H9 (cell line): ENCODE measurements around the gene CDH1. TPM values are rescaled to one million over a fixed set of nuclear protein-coding genes. Genes with fewer than 3 reads are reported as not detected.

Experiments used
- DNase-seq: peaks from one replicate; pipeline ENCODE4 v3.0.0-alpha.2; 2017
- H2AFZ ChIP-seq: one replicate; pipeline ENCODE4 v1.6.1; 2013; ENCODE audit warnings: mild to moderate bottlenecking, low read length, control low read depth, moderate library complexity
- H2AK5ac ChIP-seq: 2 replicates; pipeline ENCODE4 v1.6.1; 2013; ENCODE audit warnings: low read length, control low read depth, mixed read lengths; ENCODE audit not compliant: insufficient read length
- H2BK120ac ChIP-seq: one replicate; pipeline ENCODE4 v1.6.1; 2013; ENCODE audit warnings: low read depth, mild to moderate bottlenecking, low read length, control low read depth, inconsistent platforms; ENCODE audit not compliant: poor library complexity, severe bottlenecking
- H2BK12ac ChIP-seq: 2 replicates; pipeline ENCODE4 v1.6.1; 2013; ENCODE audit warnings: low read length, control low read depth, mixed read lengths, low read depth; ENCODE audit not compliant: insufficient read length
- H2BK15ac ChIP-seq: 2 replicates; pipeline ENCODE4 v1.6.1; 2013; ENCODE audit warnings: low read depth, low read length, control low read depth
- H2BK20ac ChIP-seq: one replicate; pipeline ENCODE4 v1.6.1; 2013; ENCODE audit warnings: low read depth, mild to moderate bottlenecking, low read length, control low read depth, inconsistent platforms; ENCODE audit not compliant: poor library complexity, severe bottlenecking
- H2BK5ac ChIP-seq: 2 replicates; pipeline ENCODE4 v1.6.1; 2013; ENCODE audit warnings: low read length, control low read depth, mixed read lengths; ENCODE audit not compliant: insufficient read length
- H3K14ac ChIP-seq: 2 replicates; pipeline ENCODE4 v1.6.1; 2013; ENCODE audit warnings: low read length, control low read depth; ENCODE audit not compliant: insufficient read depth
- H3K18ac ChIP-seq: 2 replicates; pipeline ENCODE4 v1.6.1; 2013; ENCODE audit warnings: low read depth, mild to moderate bottlenecking, mixed read lengths, low read length, control low read depth; ENCODE audit not compliant: insufficient read length
- H3K23ac ChIP-seq: 2 replicates; pipeline ENCODE4 v1.6.1; 2013; ENCODE audit warnings: low read length, control low read depth, mixed read lengths, low read depth; ENCODE audit not compliant: insufficient read length
- H3K23me2 ChIP-seq: 2 replicates; pipeline ENCODE4 v1.6.1; 2013; ENCODE audit warnings: low read depth, mild to moderate bottlenecking, mixed read lengths, low read length, control low read depth; ENCODE audit not compliant: insufficient read length, poor library complexity, severe bottlenecking
- H3K27ac ChIP-seq: 2 replicates; pipeline ENCODE4 v1.5.1; 2013; ENCODE audit warnings: low read length, control low read depth, mixed read lengths, low read depth; ENCODE audit not compliant: insufficient read length
- H3K27me3 ChIP-seq: 2 replicates; pipeline ENCODE4 v1.6.1; 2013; ENCODE audit warnings: low read length, control low read depth, inconsistent platforms; ENCODE audit not compliant: insufficient read depth
- H3K4ac ChIP-seq: 2 replicates; pipeline ENCODE4 v1.6.1; 2013; ENCODE audit warnings: low read depth, mild to moderate bottlenecking, control low read depth, inconsistent platforms, low read length, moderate library complexity
- H3K4me1 ChIP-seq: 2 replicates; pipeline ENCODE4 v1.6.1; 2013; ENCODE audit warnings: low read length, control low read depth, inconsistent platforms; ENCODE audit not compliant: insufficient read depth
- H3K4me2 ChIP-seq: 2 replicates; pipeline ENCODE4 v1.6.1; 2013; ENCODE audit warnings: low read length, control low read depth, mixed read lengths; ENCODE audit not compliant: insufficient read length, insufficient read depth
- H3K56ac ChIP-seq: 2 replicates; pipeline ENCODE4 v1.6.1; 2013; ENCODE audit warnings: low read depth, mild to moderate bottlenecking, mixed read lengths, low read length, control low read depth; ENCODE audit not compliant: insufficient read length
- H3K79me1 ChIP-seq: 2 replicates; pipeline ENCODE4 v1.6.1; 2013; ENCODE audit warnings: low read depth, mild to moderate bottlenecking, moderate library complexity, low read length, control low read depth, inconsistent platforms; ENCODE audit not compliant: insufficient read depth, poor library complexity, severe bottlenecking
- H3K79me2 ChIP-seq: 2 replicates; pipeline ENCODE4 v1.6.1; 2013; ENCODE audit warnings: low read length, control low read depth, inconsistent platforms; ENCODE audit not compliant: insufficient read depth
- H3K9ac ChIP-seq: 2 replicates; pipeline ENCODE4 v1.6.1; 2013; ENCODE audit warnings: low read length, control low read depth, mixed read lengths; ENCODE audit not compliant: insufficient read length; ENCODE audit errors: extremely low read depth
- H3K9me3 ChIP-seq: one replicate; pipeline ENCODE4 v1.6.1; 2013; ENCODE audit warnings: low read depth, low read length, inconsistent platforms; ENCODE audit not compliant: control insufficient read depth
- H3T11ph ChIP-seq: one replicate; pipeline ENCODE4 v1.6.1; 2013; ENCODE audit warnings: mild to moderate bottlenecking, low read length, control low read depth, inconsistent platforms
- H4K20me1 ChIP-seq: one replicate; pipeline ENCODE4 v1.6.1; 2013; ENCODE audit not compliant: control insufficient read depth, insufficient read length, insufficient read depth
- H4K5ac ChIP-seq: 2 replicates; pipeline ENCODE4 v1.6.1; 2013; ENCODE audit warnings: low read depth, mild to moderate bottlenecking, mixed read lengths, low read length, control low read depth; ENCODE audit not compliant: insufficient read length
- H4K8ac ChIP-seq: replicated peaks from 2 replicates; pipeline ENCODE4 v1.6.1; 2013; ENCODE audit warnings: low read length, control low read depth, mixed read lengths, low read depth; ENCODE audit not compliant: insufficient read length
- H4K91ac ChIP-seq: 2 replicates; pipeline ENCODE4 v1.6.1; 2013; ENCODE audit warnings: low read depth, mild to moderate bottlenecking, moderate library complexity, mixed read lengths, low read length, control low read depth; ENCODE audit not compliant: insufficient read length
- H3K27ac Mint-ChIP-seq, 3 experiments: 2 replicates in 2 of 3; 3 replicates in 1 of 3; pipeline ENCODE4 v1.8.0; 2020 to 2021; ENCODE audit warnings: mixed read lengths in 3 of 3, mild to moderate bottlenecking in 1 of 3, moderate library complexity in 1 of 3
- H3K27me3 Mint-ChIP-seq: 2 replicates; pipeline ENCODE4 v1.8.0; 2021; ENCODE audit warnings: low read depth, mild to moderate bottlenecking, moderate library complexity, mixed read lengths
- H3K36me3 Mint-ChIP-seq, 3 experiments: 2 replicates in 2 of 3; 3 replicates in 1 of 3; pipeline ENCODE4 v1.8.0; 2020 to 2021; ENCODE audit warnings: low read depth in 3 of 3, mixed read lengths in 3 of 3; ENCODE audit not compliant: insufficient read depth in 1 of 3
- H3K4me1 Mint-ChIP-seq, 2 experiments: 2 replicates each; pipeline ENCODE4 v1.8.0; 2020; ENCODE audit warnings: mixed read lengths in 2 of 2
- H3K4me3 Mint-ChIP-seq, 2 experiments: 2 replicates in 1 of 2; 3 replicates in 1 of 2; pipeline ENCODE4 v1.8.0; 2020 to 2021; ENCODE audit warnings: mild to moderate bottlenecking in 2 of 2, mixed read lengths in 2 of 2, moderate library complexity in 1 of 2
- H3K9me3 Mint-ChIP-seq, 2 experiments: 2 replicates in 1 of 2; 3 replicates in 1 of 2; pipeline ENCODE4 v1.8.0; 2020; ENCODE audit warnings: mild to moderate bottlenecking in 2 of 2, mixed read lengths in 2 of 2, moderate library complexity in 1 of 2
- WGBS: extraction: QIAGEN DNeasy Blood & Tissue Kit; methylation state at CpG from one replicate; pipeline ENCODE4 v1.1.7; 2013; ENCODE audit warnings: missing lambda C conversion rate, low lambda C conversion rate, mixed read lengths; ENCODE audit not compliant: insufficient read length; ENCODE audit errors: extremely low coverage; 5-methylcytosine and 5-hydroxymethylcytosine counted together
- total RNA-seq: library from RNA; stranded (reverse); gene quantifications from 2 replicates; pipeline ENCODE4 v1.2.1, GENCODE V29; 2021
- TF ChIP-seq, protein P1 (sequence below): fragments of 200-600 bp; sonication (generic); conservative IDR thresholded peaks from 3 replicates; pipeline ENCODE4 v1.8.0; 2021; ENCODE audit warnings: antibody characterized with exemption, mild to moderate bottlenecking

Gene CDH1
- total RNA-seq, 1 experiment from 2014 or later: 237 TPM

DNA sequence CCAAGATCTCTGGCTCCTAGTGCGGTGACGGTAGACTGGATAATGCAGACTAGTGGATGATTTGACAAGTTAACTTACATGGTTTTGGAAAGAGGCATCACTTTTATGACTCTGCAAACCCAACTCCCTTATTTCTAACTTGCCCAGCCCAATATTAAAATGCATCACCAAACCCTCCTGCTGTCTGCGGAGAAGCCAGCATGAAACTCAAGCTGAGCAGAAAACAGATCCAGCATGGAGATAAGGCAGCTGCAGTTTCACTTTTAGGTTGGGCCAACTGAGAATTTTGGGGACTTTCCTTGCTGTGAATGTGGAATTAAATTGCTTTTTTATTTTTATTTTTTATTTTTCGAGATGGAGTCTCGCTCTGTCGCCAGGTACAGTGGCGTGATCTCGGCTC, 27.8 kb downstream of the CDH1 start:
- H3K14ac ChIP-seq: no peak overlapping the region
- no CpG with 5 or more reads among the region's 8 CpGs for WGBS
- H4K8ac ChIP-seq: no peak overlapping the region
- TF ChIP-seq, protein P1, sequence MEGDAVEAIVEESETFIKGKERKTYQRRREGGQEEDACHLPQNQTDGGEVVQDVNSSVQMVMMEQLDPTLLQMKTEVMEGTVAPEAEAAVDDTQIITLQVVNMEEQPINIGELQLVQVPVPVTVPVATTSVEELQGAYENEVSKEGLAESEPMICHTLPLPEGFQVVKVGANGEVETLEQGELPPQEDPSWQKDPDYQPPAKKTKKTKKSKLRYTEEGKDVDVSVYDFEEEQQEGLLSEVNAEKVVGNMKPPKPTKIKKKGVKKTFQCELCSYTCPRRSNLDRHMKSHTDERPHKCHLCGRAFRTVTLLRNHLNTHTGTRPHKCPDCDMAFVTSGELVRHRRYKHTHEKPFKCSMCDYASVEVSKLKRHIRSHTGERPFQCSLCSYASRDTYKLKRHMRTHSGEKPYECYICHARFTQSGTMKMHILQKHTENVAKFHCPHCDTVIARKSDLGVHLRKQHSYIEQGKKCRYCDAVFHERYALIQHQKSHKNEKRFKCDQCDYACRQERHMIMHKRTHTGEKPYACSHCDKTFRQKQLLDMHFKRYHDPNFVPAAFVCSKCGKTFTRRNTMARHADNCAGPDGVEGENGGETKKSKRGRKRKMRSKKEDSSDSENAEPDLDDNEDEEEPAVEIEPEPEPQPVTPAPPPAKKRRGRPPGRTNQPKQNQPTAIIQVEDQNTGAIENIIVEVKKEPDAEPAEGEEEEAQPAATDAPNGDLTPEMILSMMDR: no peak
- H2AK5ac ChIP-seq: no peak overlapping the region
- no peak overlapping the region for H3K18ac ChIP-seq
- H2BK12ac ChIP-seq: no peak overlapping the region
- H3K56ac ChIP-seq: no peak overlapping the region
- no peak overlapping the region for H3T11ph ChIP-seq
- H3K9me3 ChIP-seq: no peaks in the 10 kb centered on the region
- no peak overlapping the region for H3K4ac ChIP-seq
- H4K5ac ChIP-seq: no peak overlapping the region
- no peak overlapping the region for H3K4me2 ChIP-seq
- no peaks in the 10 kb centered on the region for H4K20me1 ChIP-seq
- Mint-ChIP-seq H3K36me3 (peaks cover 0 to 27% (median 9%) of the 10 kb centered on the region in 3 experiments; a peak in 6 of 7 replicates), H3K27ac (peak overlapping the region; percentile 63 to 99 (median 92); a peak in 4 of 7 replicates), H3K4me1 (peaks cover 60 to 62% of the 10 kb centered on the region in 2 experiments), H3K27me3 (no peaks in the 10 kb centered on the region), H3K4me3 (no peak overlapping the region; a peak in 1 of 5 replicates), H3K9me3 (no peaks in the 10 kb centered on the region)
- no peak overlapping the region for H2AFZ ChIP-seq
- H3K4me1 ChIP-seq: peaks cover 30% of the 10 kb centered on the region; the same call in 1 of the 2 replicates
- H3K27ac ChIP-seq: no peak overlapping the region
- H4K91ac ChIP-seq: no peak overlapping the region
- no peak overlapping the region for H2BK20ac ChIP-seq
- H3K23ac ChIP-seq: no peak overlapping the region
- H2BK120ac ChIP-seq: peak overlapping the region; percentile 30
- no peaks in the 10 kb centered on the region for H3K23me2 ChIP-seq
- DNase-seq: no peak
- H2BK15ac ChIP-seq: no peak overlapping the region
- H2BK5ac ChIP-seq: no peak overlapping the region
- no peaks in the 10 kb centered on the region for H3K27me3 ChIP-seq
- peaks cover 2% of the 10 kb centered on the region; the same call in 1 of the 2 replicates for H3K79me2 ChIP-seq
- no peak overlapping the region for H3K9ac ChIP-seq
- H3K79me1 ChIP-seq: no peaks in the 10 kb centered on the region
